Stimulated activated memory B cell treated with anti-CD40 and anti-IgM and Interleukin-4, amounts not matched to agents 10 μg/mL and 1 μg/mL and 100 μg/mL, for 72 hours (primary cell): ENCODE measurements around the gene FLT4.

Experiments
- ATAC-seq: fragments of 150-1000 bp; cut with Tn5 transposase; 2 replicates; pipeline ENCODE4 v1.10.0; 2021
- H3K27ac Mint-ChIP-seq: one replicate; pipeline ENCODE4 v1.8.0; 2022; ENCODE audit warnings: mild to moderate bottlenecking, mixed read lengths
- H3K27me3 Mint-ChIP-seq: one replicate; pipeline ENCODE4 v1.8.0; 2022; ENCODE audit warnings: mixed read lengths
- H3K36me3 Mint-ChIP-seq: one replicate; pipeline ENCODE4 v1.8.0; 2022; ENCODE audit warnings: mixed read lengths
- H3K4me1 Mint-ChIP-seq: one replicate; pipeline ENCODE4 v1.8.0; 2022; ENCODE audit warnings: mixed read lengths
- H3K4me3 Mint-ChIP-seq: one replicate; pipeline ENCODE4 v1.8.0; 2022; ENCODE audit warnings: mild to moderate bottlenecking, moderate library complexity, mixed read lengths
- H3K9me3 Mint-ChIP-seq: one replicate; pipeline ENCODE4 v1.8.0; 2022; ENCODE audit warnings: mixed read lengths

FLT4 gene

GRCh38 chr5:180590543-180591310 is 58.7 kb downstream of the FLT4 start:
- peaks cover 5% of the 10 kb centered on the region for H3K4me1 Mint-ChIP-seq
- H3K36me3 Mint-ChIP-seq = no peaks in the 10 kb centered on the region
- peaks cover 43% of the 10 kb centered on the region for H3K27me3 Mint-ChIP-seq
- peaks cover 4% of the 10 kb centered on the region for H3K9me3 Mint-ChIP-seq
- no peak overlapping the region for H3K27ac Mint-ChIP-seq
- ATAC-seq = no peak
- H3K4me3 Mint-ChIP-seq = no peak overlapping the region

GRCh38 chr5:180589771-180590542 is 59.4 kb downstream of the FLT4 start:
- Mint-ChIP-seq H3K27ac (no peak overlapping the region), H3K4me1 (peaks cover 5% of the 10 kb centered on the region), H3K4me3 (no peak overlapping the region), H3K9me3 (peaks cover 2% of the 10 kb centered on the region), H3K36me3 (no peaks in the 10 kb centered on the region), H3K27me3 (peaks cover 43% of the 10 kb centered on the region)
- ATAC-seq = no peak

GRCh38 chr5:180586870-180587269 is 62.5 kb downstream of the FLT4 start:
- Mint-ChIP-seq H3K36me3 (no peaks in the 10 kb centered on the region), H3K4me3 (no peak overlapping the region), H3K9me3 (no peaks in the 10 kb centered on the region), H3K27me3 (peaks cover 17% of the 10 kb centered on the region), H3K27ac (no peak overlapping the region), H3K4me1 (peaks cover under 1% of the 10 kb centered on the region)
- no peak for ATAC-seq

GRCh38 chr5:180586204-180586603 is 63.2 kb downstream of the FLT4 start:
- Mint-ChIP-seq H3K4me1 (no peaks in the 10 kb centered on the region), H3K9me3 (no peaks in the 10 kb centered on the region), H3K36me3 (no peaks in the 10 kb centered on the region), H3K27ac (no peak overlapping the region), H3K4me3 (no peak overlapping the region), H3K27me3 (peaks cover 15% of the 10 kb centered on the region)
- ATAC-seq = no peak

GRCh38 chr5:180583738-180584137 is 65.7 kb downstream of the FLT4 start:
- H3K4me3 Mint-ChIP-seq = no peak overlapping the region
- H3K4me1 Mint-ChIP-seq = no peaks in the 10 kb centered on the region
- no peak overlapping the region for H3K27ac Mint-ChIP-seq
- no peaks in the 10 kb centered on the region for H3K9me3 Mint-ChIP-seq
- H3K36me3 Mint-ChIP-seq = no peaks in the 10 kb centered on the region
- peaks cover under 1% of the 10 kb centered on the region for H3K27me3 Mint-ChIP-seq
- no peak for ATAC-seq

GRCh38 chr5:180580681-180581080 is 68.7 kb downstream of the FLT4 start:
- Mint-ChIP-seq H3K36me3 (peaks cover 30% of the 10 kb centered on the region), H3K27me3 (no peaks in the 10 kb centered on the region), H3K4me3 (no peak overlapping the region), H3K4me1 (no peaks in the 10 kb centered on the region), H3K9me3 (no peaks in the 10 kb centered on the region), H3K27ac (no peak overlapping the region)
- ATAC-seq = no peak

- no peaks in the 10 kb centered on the region for H3K4me1 Mint-ChIP-seq
- no peaks in the 10 kb centered on the region for H3K9me3 Mint-ChIP-seq
- H3K27me3 Mint-ChIP-seq = no peaks in the 10 kb centered on the region
- H3K36me3 Mint-ChIP-seq = peaks cover 62% of the 10 kb centered on the region
- H3K4me3 Mint-ChIP-seq = no peak overlapping the region
- H3K27ac Mint-ChIP-seq = no peak overlapping the region
- ATAC-seq = no peak
Measured at GRCh38 chr5:180575571-180575970, 73.8 kb downstream of the FLT4 start.

GRCh38 chr5:180568914-180569313 is 80.5 kb downstream of the FLT4 start:
- Mint-ChIP-seq H3K4me3 (no peak overlapping the region), H3K9me3 (no peaks in the 10 kb centered on the region), H3K27ac (no peak overlapping the region), H3K36me3 (peaks cover 71% of the 10 kb centered on the region), H3K27me3 (no peaks in the 10 kb centered on the region), H3K4me1 (no peaks in the 10 kb centered on the region)
- no peak for ATAC-seq

- Mint-ChIP-seq H3K27ac (no peak overlapping the region), H3K4me3 (no peak overlapping the region), H3K9me3 (peaks cover 3% of the 10 kb centered on the region), H3K27me3 (no peaks in the 10 kb centered on the region), H3K4me1 (peaks cover 6% of the 10 kb centered on the region), H3K36me3 (peaks cover 82% of the 10 kb centered on the region)
- no peak for ATAC-seq
Measured at GRCh38 chr5:180563994-180564393, 85.4 kb downstream of the FLT4 start.

- no peak overlapping the region for H3K4me3 Mint-ChIP-seq
- H3K27me3 Mint-ChIP-seq = no peaks in the 10 kb centered on the region
- H3K4me1 Mint-ChIP-seq = peaks cover 6% of the 10 kb centered on the region
- H3K36me3 Mint-ChIP-seq = peaks cover 85% of the 10 kb centered on the region
- H3K27ac Mint-ChIP-seq = no peak overlapping the region
- peaks cover 3% of the 10 kb centered on the region for H3K9me3 Mint-ChIP-seq
- no peak for ATAC-seq
Measured at GRCh38 chr5:180558232-180558631, 91.2 kb downstream of the FLT4 start.

GRCh38 chr5:180557217-180557809 is 92.1 kb downstream of the FLT4 start:
- Mint-ChIP-seq H3K36me3 (peaks cover 88% of the 10 kb centered on the region), H3K4me3 (no peak overlapping the region), H3K9me3 (peaks cover 3% of the 10 kb centered on the region), H3K4me1 (peaks cover 6% of the 10 kb centered on the region), H3K27ac (no peak overlapping the region), H3K27me3 (no peaks in the 10 kb centered on the region)
- ATAC-seq = no peak

GRCh38 chr5:180555168-180555921 is 94.1 kb downstream of the FLT4 start:
- Mint-ChIP-seq H3K4me3 (no peak overlapping the region), H3K27ac (no peak overlapping the region), H3K4me1 (peaks cover 6% of the 10 kb centered on the region), H3K36me3 (peaks cover 85% of the 10 kb centered on the region), H3K27me3 (no peaks in the 10 kb centered on the region), H3K9me3 (no peaks in the 10 kb centered on the region)
- ATAC-seq = no peak

- Mint-ChIP-seq H3K36me3 (peaks cover 75% of the 10 kb centered on the region), H3K27me3 (no peaks in the 10 kb centered on the region), H3K4me3 (no peak overlapping the region), H3K27ac (no peak overlapping the region), H3K9me3 (no peaks in the 10 kb centered on the region), H3K4me1 (peaks cover 1% of the 10 kb centered on the region)
- no peak for ATAC-seq
Measured at GRCh38 chr5:180553530-180553929, 95.9 kb downstream of the FLT4 start.
